ENCODE results near the gene ATP9A.

- TF ChIP-seq MXI1 (conservative IDR thresholded peaks at IDR 0.05; ENCODE audit: poor library complexity, severe bottlenecking) (no peak), EZH2 (IDR thresholded peaks at IDR 0.05; ENCODE audit: borderline replicate concordance, insufficient read depth, low read length, poor library complexity, severe bottlenecking) (no peak), SMC3 (conservative IDR thresholded peaks at IDR 0.05; ENCODE audit: poor library complexity) (no peak), CTCF (IDR thresholded peaks at IDR 0.05; ENCODE audit: poor library complexity, severe bottlenecking) (no peak), REST (IDR thresholded peaks at IDR 0.05; ENCODE audit: borderline replicate concordance) (no peak), POLR2AphosphoS5 (IDR thresholded peaks at IDR 0.05) (no peak)
These were observed 186.6 kb downstream of the ATP9A start for GRCh38 chr20:51581571-51581970.

All from neural cell (in vitro differentiated cells).